Activated naive CD4-positive, alpha-beta T cell treated with anti-CD3 and anti-CD28 coated beads, Interleukin-2, amount 50 U/mL, for 16 hours (primary cell): ENCODE measurements around the gene RNASE4.
A peak's percentile ranks its signal among the peaks of the same experiment; 100 is the strongest.

Experiments used
- DNase-seq: peaks from one replicate; pipeline ENCODE4 v3.0.0-alpha.2; 2020

Gene RNASE4

DNA sequence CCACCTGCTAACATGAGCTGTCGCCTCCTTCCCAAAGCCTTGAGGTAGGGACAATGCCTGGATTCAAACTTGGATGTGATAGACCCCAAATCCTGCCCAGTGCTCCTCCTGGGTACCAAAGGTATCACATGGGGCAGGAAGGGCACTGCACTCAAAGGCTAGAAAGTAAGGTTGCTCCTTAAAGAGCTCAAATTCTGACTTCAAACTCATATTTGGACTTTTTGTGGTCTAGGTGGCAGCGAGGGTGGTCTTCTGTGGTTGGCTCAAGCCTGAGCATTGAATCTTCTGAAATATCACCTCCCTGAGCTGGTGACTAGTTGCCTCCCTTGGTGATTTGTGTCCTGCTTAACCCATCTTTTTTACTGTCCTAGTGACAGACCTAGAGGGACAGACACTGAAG, 8.3 kb upstream of the RNASE4 start:
- no peak for DNase-seq

DNA sequence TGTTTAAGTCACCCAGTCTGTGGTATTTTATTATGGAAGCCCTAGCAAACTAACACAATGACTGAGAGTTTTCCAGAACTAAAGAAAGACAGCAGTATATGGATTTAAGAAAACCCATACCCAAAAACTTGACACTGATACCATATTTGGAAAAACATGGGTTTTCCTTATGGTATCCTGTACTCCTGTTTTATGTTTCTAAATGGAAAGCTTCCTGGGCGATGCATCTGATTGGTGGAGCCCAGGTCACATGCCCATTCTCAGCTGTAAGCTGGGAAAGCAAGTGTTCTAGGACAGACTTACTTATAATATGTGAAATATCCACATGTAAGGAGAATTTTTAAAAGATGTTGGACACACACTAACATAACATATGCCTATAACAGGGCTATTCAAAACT, 4.5 kb upstream of the RNASE4 start:
- no peak for DNase-seq

DNA sequence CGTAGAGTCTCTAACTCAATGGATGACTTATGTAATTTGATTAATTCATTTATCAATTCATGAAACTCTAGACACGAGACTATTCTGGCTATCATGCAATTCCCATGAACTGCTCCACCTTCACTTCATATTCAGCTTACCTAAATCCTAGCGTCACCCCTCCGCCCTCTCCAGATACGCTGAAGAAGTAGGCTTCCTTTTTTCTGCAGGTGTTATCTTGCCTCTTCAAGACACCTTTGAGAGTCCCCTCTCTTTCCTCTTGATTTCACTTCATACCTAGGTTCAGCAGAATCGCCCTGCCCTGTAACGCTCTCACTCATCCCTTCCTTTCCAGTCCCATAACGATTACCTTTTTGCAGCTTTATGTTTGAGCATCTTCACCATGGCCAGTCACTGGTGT, 4.0 kb upstream of the RNASE4 start:
- no peak for DNase-seq

DNA sequence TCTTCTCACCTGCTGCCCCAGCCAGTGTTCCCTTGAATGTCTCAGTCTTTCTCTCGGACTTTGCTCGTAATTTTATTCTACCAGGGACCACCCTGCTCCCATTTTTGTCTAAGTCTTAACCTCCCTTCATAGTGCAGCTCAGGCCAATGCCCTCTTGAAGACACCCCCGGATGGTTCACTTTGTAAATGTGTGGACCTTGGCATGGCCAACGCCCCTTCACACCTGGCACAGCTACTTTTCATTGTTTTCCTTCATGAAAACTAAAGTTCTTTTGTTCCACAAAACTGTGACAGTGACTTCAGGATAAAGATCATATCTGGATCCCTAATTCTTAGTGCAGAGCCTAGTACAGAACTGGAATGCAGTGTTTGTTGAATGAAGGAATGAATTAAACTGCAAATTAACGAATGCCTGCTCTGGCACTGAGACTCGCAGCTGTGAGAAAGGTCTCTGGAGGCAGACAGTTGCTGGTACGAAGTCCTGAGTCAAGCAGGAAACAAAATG, 3.5 kb upstream of the RNASE4 start:
- no peak for DNase-seq

DNA sequence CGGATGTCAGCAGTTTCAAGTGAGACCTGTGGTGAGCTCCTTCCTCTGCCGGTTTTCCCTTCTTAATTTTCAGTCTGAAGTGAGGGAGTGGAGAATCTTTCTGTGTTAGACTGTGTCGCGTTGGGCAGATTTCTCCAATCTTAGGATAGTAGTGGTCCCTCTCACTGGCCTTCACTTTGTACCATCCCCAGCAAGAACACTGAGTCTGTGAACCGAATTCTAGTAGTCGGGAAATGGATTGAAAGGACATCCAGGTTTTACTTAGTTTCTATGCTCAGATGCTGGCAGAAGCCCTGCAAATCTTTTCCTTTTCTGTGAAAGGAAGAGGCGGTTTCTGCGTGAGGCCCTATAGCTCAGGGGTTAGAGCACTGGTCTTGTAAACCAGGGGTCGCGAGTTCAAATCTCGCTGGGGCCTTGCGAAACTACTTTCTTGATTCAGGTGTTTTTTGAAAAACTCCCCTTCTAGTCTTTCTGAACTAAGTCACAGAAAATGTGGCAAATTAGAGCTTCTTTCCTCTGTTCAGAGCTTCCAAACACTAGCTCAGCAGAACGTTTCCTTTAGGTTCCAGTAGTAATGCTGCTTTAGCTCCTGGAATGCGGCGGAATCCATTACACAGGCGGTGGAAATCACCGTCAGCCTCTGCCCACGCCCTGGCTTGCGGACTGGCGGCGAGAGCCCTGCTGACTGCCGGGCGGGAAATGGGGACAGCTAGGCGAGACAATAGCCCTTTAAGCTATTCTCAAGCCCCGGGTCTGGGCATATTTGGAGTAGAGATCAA, 2.8 kb upstream of the RNASE4 start:
- peak; percentile 84 for DNase-seq

DNA sequence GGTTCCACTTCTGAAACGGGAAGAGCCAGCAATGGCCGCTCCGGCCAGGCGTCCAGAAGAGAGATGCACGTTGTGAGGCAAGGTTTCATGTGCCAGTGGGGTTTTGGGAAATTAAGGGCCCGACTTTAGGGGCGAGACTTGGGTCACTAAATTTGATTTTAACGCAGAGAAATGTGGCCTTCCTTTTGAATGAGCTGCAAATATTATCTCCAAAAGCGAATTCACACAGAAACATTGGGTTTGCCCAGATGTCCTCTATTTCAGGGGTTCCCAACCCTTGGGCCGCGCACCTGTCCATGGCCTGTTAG, 2.3 kb upstream of the RNASE4 start:
- no peak for DNase-seq

DNA sequence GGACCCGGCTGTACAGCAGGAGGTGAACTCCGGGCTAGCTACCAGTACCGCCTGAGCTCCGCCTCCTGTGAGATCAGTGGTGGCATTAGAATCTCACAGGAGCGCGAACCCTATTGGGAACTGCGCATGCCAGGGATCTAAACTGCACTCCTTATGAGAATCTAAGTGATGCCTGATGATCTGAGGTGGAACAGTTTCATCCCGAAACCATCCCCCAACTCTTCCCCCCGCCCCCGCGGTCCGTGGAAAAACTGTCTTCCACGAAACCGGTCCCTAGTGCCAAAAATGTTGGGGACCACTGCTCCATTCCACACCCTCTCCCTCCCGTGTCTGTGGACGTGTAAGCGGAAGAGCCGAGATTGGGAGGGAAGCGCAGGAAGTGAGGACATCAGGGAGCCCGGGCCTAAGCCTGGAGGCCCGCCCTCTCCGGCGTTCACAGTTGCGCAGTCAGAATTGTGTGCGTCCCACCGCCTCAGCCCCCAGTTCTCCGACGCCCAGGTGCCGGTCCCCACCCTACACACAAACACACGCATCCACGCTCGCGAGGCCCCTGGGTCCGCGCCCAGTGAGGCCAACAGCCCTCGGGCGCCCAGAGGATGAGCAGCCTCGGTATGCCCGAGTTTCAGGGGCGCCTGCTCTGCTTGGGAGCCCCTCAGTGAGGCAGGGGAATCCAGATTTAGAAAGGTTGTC, 1.8 kb upstream of the RNASE4 start:
- peak; percentile 82 for DNase-seq

DNA sequence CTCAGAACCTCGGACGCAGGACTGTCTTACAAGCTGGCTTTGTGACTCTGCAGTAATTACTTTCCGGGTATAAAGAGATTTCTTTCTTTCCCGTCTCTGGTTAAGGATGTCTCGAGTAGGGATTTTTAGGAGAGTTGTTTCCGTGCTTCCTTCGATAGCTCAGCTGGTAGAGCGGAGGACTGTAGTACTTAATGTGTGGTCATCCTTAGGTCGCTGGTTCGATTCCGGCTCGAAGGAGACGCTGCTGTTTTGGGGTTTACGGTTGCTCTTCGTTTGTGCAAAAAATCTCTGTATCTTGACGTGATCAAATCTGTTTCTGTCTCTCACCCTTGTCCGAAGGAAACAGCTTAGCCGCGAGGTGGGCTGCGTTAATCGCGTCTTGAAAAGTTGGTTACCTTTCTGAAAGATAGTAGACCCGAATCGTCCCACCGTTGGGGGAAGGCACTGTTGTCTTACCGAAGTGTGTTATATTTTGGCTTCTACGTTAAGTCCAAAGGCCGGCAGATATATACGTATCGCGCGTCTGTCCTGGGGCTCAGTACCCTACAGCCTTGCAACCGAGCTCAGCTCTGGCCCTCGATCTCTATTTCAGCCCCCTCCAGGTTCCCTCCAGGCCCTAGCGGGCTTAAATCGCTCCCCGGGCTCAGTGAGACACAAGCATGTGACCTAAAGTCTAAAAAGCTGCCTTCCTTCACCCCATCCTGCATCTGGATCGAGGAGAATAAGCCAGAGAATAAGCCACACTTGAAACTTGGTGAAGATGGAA, 1.1 kb upstream of the RNASE4 start:
- DNase-seq = peak; percentile 79

DNA sequence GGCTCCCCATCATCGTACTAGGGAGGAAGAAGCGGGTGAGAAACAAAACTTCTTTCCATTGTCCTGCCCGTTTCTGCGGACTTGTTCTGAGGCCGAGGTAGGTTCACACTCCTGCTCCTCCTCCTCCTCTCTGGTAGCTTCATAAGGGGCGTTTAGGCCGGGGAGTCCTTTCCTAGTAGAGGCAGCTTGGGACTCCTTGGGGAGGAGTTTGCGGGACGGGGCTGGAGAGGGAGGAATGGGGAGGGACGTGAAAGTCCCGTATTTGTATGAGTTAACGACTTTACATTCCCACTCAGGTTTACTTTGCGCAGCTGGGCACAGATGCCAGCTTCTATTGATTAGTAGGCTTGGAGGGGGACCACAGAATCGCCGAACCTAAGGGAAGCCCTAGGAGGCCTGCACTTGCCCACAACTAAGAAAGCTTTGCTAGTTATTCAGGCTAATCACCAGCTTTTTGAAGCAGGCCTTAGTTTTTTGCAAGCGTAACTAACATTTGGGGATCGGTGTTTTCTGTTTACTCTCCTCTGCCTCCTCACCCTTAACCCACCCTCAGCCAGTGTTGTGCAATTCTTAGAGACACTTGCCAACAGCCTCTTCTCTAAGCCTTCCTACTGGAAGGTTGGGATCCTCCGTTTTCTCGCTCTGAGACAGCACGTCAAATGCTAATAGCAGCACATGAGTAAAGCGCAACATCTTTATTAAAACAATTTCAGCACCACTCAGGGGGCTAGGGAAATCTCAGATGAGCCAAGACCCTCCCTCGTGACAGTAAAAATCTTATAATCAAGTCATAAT, 499 bp downstream of the RNASE4 start:
- DNase-seq = no peak

DNA sequence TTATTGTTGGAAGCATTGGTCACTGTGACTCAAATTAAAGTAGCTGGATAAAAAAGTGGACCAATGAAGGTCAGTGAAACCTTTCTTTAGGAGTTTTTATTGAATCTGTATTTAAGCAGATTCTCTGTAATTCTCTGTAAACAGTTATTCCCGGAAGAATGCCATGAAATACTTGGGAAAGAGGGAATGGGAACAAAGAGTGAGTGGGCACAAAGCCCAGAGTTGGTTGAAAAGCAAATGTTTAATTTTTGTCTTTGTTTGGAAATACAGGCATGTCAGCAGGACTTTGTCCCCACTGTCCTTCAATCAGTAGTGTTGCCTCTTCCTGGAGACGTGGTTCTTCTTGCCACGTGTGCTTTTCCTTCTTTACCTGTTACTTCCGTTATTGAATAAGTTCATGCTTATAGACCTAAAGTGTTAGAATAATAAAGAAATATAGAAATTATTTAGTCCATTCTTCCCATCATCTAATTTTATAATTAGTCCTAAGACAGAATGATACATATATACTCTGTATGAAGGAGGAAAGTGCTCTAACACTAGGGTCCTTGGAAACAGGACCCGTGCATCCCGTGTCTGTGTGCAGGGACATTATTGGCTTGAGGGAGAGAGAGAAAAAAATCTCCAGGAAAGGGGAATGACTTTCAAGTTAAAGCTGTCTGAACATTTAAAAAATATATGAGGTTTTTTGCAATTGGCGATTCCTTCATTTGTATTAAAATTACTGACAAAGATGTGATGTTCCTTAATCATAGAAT, 2.2 kb downstream of the RNASE4 start:
- no peak for DNase-seq

DNA sequence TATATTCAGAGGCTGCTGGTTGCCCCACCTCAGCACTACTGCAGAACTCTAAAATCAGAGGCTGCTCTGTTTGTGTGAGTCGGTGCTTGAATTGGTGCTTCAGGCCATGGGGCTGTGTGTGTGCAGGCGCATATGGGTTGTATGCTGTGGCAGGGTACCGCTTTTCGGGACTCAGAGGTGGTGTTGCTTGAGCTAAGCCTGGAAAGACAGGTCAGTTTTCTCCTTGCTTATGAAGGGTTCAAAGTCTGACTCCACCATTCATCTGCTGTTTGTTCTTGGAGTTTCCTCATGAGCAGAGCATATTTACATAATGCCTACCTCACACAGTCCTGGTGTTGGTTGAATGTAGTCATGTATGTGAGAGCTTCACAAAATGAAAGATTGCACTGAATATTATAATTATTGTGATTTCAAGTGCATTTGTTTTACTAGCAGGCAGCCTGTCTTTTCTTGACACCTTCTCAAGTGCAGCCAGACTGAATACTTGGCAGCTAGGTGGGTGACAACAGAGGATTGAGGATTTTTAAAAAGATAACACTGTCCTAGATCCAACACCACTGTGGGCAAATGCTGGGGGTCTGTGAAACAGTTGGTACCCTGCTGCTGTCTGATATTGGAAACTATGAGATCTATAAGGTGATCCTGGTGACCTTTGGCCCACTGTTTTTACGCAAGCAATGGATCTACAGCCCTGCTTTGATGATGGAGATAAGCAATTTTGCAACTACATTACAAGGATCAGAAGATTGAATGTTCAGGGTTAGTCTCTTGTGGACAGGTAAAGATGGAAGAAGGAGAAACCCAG, 3.2 kb downstream of the RNASE4 start:
- DNase-seq = no peak

DNA sequence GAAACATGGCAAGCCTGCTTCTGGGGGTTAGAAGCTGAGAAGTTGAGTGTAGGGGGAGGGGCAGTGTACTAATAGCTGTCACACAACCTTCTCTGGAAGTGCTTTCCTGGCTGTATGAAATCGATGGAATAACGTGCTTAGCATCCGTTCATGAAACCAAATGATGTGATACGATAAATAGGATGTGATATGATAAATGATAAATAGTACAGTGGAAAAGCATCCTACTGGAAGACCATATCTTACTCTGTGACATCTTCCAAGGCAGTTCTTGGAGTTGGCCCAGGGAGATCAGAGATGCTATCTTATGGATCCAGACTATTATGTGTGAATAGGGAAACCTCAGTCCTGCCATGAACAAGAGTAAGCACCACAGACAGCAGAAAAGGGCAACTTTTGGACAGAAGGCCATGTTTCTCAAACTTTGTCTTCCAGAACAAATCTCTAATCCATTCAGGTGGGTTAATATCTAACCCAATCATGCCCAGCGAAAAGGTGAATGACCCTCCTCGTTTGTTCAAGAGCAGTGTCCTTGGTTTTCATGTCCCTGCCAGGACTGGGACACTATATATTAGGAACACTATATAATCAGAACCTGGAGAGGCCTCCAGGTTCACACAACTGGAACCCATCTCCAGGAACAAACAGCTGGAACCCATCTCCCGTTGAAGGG, 3.9 kb downstream of the RNASE4 start, which contains the start of gene ANG:
ANG (plus strand) TSS at position 598 of the 673 bp plus-strand sequence. CDS start 4,801 bp downstream, outside the sequence.
- no peak for DNase-seq

DNA sequence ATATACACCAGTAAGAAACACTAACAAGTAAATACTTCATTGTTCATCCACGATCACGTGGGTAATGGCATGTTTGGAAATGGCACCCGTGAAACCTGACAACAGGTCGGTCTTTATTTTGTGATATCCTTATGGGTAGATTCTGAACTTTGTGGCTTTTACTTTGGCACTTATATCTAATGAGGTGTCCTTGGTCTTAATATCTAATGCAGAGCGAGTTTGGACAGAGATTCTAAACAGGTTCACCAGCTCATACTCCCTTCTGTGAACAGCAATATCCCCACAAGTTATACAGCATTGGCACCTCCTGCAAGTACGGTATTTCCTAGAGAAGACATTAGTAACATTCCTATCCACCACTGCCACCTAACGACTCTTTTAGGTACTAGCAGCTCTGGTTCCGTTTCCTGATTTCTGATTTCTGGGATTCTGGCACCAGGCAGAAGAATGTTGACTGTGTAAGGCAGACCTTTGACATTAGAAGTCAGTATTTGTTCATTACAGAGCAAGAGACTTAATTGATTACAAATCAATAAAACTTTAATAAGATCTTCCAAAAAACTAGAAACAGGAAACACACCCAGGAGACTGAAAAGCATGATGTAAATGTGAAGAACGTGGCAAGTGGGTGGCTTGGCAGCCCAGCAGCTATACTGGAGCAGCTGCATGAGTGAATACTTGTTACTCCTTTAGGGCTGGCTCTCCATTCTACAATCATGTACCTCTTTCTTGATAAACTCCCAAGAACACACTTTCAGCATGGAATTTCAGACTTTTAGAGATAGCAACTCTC, 6.7 kb downstream of the RNASE4 start:
- peak; percentile 23 for DNase-seq

DNA sequence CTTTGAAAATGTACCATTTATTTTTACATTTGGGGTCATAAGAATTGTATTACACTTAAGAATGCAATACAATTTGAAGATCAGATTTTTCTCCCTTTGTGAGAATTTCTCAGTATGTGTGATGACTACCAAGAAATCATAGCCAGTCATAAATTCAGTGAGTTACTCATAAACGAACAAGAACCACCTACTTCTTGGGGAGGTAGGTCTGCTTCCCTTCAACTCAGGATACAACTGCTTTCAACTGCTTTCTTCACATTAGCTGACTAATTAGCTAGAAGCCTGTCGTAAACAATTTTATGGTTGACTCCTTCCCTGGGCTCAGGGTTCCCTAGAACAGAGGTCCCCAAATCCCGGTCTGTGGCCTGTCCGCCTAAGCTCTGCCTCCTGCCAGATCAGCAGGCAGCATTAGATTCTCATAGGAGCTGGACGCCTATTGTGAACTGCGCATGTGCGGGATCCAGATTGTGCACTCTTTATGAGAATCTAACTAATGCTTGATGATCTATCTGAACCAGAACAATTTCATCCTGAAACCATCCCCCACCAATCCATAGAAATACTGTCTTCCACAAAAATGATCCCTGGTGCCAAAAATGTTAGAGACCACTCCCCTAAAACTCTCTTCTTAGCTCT, 7.9 kb downstream of the RNASE4 start:
- no peak for DNase-seq

DNA sequence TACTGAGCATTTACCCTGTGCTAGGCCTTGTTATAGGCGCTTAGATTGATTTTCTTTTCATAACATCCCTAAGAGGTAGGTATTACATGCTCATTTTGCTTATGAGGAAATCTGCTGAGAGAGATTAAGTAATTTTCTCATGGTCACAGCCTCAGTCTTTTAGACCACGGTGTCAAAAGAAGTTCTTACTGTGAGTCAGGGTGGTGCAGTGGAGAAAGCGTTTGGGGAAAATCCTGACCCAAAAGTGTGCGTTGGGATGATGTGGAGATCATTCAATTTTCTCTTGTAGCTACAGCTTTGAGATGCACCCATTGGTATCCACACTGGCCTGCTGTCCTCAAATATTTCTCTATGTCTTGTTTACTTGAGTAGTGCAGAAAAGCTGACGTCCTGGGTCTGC, 12.4 kb downstream of the RNASE4 start:
- no peak for DNase-seq

DNA sequence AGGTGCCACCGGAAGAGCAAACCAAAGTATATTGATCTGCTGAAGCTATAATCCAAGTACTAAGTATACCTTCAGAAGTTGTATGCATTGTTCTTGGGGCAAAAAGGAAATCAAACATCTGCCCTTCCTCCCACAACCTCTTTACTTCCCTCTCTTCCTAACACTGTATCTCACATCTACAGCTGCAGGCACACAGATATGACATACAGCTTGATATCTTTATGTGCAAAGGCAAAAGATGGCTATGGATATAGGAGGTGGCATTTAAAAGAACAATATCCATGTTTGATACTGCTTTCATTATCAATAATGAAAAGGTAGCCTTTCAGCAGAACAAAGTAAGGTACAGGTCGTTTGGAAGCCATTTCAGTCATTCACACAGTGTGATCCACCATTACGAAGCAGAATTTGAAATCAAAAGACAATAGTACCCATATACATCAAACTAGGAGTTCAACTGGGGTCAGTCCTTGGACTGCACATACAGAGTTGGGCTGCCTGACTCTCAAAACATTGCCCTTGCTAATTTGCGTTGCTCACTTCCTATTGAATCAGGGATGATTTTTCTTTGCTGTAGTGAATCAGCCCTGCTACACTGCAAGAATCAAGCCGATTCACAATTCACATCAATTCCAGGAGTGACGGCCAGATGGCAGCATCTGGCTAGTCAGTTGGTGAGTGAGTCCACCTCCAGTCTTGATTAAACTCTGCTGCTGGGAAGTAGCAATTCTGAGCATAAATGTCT, 13.1 kb downstream of the RNASE4 start:
- peak; percentile 60 for DNase-seq

DNA sequence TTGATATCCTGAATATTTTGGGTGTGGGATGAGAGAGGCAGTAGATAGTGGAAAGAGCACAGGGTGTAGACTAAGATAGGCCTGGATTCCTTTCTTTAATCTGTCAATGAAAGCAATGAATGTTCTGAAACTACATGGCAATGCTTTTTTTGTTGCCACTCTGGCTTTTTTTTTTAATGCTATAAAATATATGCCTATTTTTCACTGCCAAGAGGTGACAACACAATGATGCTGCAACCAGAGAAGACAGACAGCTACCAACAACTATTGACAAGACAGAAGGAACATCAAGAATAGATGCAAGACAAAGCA, 13.6 kb downstream of the RNASE4 start:
- no peak for DNase-seq

DNA sequence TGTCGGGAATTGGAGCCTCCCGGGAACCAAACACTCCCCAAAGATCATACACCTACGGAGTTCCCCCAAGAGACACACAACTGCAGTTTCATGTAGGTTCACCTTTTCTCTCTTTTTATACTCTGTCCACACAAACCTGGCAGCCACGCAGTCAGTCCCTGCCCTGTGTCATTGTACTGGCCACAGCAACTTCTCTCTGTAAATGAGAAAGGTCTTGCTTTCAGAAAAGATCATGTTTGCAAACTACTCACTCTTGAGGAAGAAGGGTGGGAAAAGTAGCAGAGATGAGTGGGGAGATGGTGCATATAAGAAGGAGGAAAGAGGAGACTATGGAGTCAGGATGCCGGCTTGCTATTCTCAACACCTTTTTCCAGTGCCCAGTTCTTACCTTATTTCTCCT, 14.6 kb downstream of the RNASE4 start:
- no peak for DNase-seq

DNA sequence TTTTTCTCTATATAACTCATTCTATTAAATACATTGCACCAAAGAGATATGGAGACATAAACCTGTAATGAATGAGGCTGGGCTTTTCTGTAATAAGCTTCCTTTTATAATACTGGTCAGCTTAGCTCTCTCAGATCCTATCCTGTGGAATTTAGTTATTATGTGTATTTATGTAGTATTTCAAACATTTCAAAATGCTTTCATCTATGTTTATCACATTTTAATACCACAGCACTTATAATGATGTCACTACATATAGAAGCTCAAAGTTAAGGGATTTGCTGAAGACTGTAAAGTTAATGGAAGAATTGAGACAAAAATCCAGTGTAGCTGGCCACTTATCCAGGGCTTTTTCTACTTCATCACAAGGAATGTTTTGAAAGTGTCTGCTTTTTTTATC, 15.6 kb downstream of the RNASE4 start:
- DNase-seq = no peak
